HL-60 (cell line): Measurements from ENCODE around the gene E2F2.

Source experiments
- DNase-seq, 2 experiments: peaks; one replicate each; pipeline ENCODE4 v3.0.0-alpha.2; 2010 to 2020; ENCODE audit warnings: low read depth in 1 of 2, low spot score in 1 of 2
- H3K27ac ChIP-seq: fragments of 250-450 bp; sonication (Bioruptor Pico); replicated peaks from 2 replicates; pipeline ENCODE4 v1.5.1; 2020; ENCODE audit warnings: mild to moderate bottlenecking, moderate library complexity
- H3K27me3 ChIP-seq: fragments of 250-450 bp; sonication (Bioruptor Pico); 2 replicates; pipeline ENCODE4 v1.5.1; 2021; ENCODE audit warnings: mild to moderate bottlenecking, moderate library complexity; ENCODE audit not compliant: insufficient read depth, poor library complexity, severe bottlenecking
- H3K4me3 ChIP-seq: replicated peaks from 2 replicates; pipeline ENCODE4 v1.5.1; 2011; ENCODE audit warnings: mild to moderate bottlenecking, control low read depth, low read length; ENCODE audit not compliant: insufficient read depth
- GABPA ChIP-seq: IDR thresholded peaks from 2 replicates; pipeline ENCODE4 v1.6.1; 2012; ENCODE audit warnings: low read depth
- POLR2AphosphoS5 ChIP-seq: IDR thresholded peaks from 2 replicates; pipeline ENCODE4 v1.6.1; 2012; ENCODE audit warnings: low read depth
- SPI1 ChIP-seq: IDR thresholded peaks from 2 replicates; pipeline ENCODE4 v1.6.1; 2012; ENCODE audit warnings: low read depth, mild to moderate bottlenecking, borderline replicate concordance
- TF ChIP-seq, protein P1 (sequence below): IDR thresholded peaks from one replicate; pipeline ENCODE4 v1.5.1; 2011; ENCODE audit warnings: low read length, control low read depth, inconsistent platforms; ENCODE audit not compliant: insufficient read depth
- TF ChIP-seq, protein P2 (sequence below): IDR thresholded peaks from 2 replicates; pipeline ENCODE4 v1.6.1; 2012; ENCODE audit warnings: low read depth; ENCODE audit not compliant: insufficient replicate concordance

The E2F2 gene

GRCh38 chr1:23463286-23463685 is 67.7 kb downstream of the E2F2 start:
- TF ChIP-seq GABPA (no peak), SPI1 (no peak), POLR2AphosphoS5 (no peak)
- TF ChIP-seq, protein P1, sequence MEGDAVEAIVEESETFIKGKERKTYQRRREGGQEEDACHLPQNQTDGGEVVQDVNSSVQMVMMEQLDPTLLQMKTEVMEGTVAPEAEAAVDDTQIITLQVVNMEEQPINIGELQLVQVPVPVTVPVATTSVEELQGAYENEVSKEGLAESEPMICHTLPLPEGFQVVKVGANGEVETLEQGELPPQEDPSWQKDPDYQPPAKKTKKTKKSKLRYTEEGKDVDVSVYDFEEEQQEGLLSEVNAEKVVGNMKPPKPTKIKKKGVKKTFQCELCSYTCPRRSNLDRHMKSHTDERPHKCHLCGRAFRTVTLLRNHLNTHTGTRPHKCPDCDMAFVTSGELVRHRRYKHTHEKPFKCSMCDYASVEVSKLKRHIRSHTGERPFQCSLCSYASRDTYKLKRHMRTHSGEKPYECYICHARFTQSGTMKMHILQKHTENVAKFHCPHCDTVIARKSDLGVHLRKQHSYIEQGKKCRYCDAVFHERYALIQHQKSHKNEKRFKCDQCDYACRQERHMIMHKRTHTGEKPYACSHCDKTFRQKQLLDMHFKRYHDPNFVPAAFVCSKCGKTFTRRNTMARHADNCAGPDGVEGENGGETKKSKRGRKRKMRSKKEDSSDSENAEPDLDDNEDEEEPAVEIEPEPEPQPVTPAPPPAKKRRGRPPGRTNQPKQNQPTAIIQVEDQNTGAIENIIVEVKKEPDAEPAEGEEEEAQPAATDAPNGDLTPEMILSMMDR, result no peak
- TF ChIP-seq, protein P2, sequence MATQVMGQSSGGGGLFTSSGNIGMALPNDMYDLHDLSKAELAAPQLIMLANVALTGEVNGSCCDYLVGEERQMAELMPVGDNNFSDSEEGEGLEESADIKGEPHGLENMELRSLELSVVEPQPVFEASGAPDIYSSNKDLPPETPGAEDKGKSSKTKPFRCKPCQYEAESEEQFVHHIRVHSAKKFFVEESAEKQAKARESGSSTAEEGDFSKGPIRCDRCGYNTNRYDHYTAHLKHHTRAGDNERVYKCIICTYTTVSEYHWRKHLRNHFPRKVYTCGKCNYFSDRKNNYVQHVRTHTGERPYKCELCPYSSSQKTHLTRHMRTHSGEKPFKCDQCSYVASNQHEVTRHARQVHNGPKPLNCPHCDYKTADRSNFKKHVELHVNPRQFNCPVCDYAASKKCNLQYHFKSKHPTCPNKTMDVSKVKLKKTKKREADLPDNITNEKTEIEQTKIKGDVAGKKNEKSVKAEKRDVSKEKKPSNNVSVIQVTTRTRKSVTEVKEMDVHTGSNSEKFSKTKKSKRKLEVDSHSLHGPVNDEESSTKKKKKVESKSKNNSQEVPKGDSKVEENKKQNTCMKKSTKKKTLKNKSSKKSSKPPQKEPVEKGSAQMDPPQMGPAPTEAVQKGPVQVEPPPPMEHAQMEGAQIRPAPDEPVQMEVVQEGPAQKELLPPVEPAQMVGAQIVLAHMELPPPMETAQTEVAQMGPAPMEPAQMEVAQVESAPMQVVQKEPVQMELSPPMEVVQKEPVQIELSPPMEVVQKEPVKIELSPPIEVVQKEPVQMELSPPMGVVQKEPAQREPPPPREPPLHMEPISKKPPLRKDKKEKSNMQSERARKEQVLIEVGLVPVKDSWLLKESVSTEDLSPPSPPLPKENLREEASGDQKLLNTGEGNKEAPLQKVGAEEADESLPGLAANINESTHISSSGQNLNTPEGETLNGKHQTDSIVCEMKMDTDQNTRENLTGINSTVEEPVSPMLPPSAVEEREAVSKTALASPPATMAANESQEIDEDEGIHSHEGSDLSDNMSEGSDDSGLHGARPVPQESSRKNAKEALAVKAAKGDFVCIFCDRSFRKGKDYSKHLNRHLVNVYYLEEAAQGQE, result no peak
- Histone ChIP-seq H3K27me3 (no peaks in the 10 kb centered on the region), H3K4me3 (no peak overlapping the region), H3K27ac (no peak overlapping the region)
- DNase-seq, result no peak

DNA sequence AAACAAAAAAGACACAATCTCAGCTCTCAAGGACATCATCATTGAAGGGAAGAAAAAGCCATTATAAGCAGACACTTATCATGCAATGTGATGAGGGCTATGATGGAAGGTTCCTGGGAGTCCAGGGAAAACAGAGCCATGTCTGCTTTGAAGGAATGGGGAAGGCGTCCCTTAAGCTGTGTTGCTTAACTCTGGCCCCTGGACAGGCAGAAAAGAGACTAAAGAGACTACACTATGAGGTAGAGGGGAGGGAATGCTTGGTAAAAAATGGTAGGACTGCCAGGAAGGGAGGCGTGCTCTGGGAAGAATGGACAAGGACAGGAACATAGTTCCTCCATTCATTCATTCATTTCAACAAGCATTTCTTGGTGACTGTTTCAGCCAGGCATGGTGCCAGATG is 68.3 kb downstream of the E2F2 start:
- DNase-seq, result no peak
- H3K27ac ChIP-seq, result no peak overlapping the region
- TF ChIP-seq POLR2AphosphoS5, result no peak
- TF ChIP-seq, protein P2, result no peak
- TF ChIP-seq SPI1, result no peak
- TF ChIP-seq, protein P1, result no peak
- no peak for TF ChIP-seq GABPA
- no peaks in the 10 kb centered on the region for H3K27me3 ChIP-seq
- no peak overlapping the region for H3K4me3 ChIP-seq

- H3K27me3 ChIP-seq, result peaks cover 7% of the 10 kb centered on the region
- DNase-seq, result no peak
- no peak overlapping the region for H3K27ac ChIP-seq
- no peak overlapping the region for H3K4me3 ChIP-seq
- TF ChIP-seq GABPA (no peak), SPI1 (no peak), POLR2AphosphoS5 (no peak)
- TF ChIP-seq, protein P1, result no peak
- TF ChIP-seq, protein P2, result no peak
Measured at GRCh38 chr1:23461050-23461449, 70.0 kb downstream of the E2F2 start.
